Liver (tissue), 2 donors: ENCODE data around the gene MGST3.

Experiments
- MAX ChIP-seq: IDR thresholded peaks from 2 replicates; pipeline ENCODE4 v1.6.1; 2016; ENCODE audit warnings: antibody characterized with exemption
- TF ChIP-seq, protein P1 (sequence below): fragments of 150-350 bp; IDR thresholded peaks from 2 replicates; pipeline ENCODE4 v1.5.1; 2017; ENCODE audit warnings: improper control_type of control experiment, low read depth, low read length; ENCODE audit not compliant: missing input control
- donor health status: healthy.

DNA sequence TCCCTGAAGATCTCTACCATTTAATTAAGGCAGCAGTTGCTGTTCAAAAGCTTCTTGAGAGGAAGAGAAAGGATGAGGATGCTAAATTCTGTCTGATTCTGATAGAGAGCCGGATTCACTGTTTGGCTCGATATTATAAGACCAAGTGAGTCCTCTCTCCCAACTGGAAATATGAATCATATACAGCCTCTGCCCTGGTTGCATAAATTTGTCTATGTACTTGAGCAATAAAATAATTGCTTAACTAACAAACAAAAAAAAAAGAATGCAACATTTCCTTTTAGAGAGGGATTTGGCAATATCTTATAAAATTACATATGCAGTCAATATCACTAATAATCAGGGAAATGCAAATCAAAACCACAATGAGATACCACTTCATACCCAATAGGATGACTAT lies 40.5 kb downstream of the MGST3 start:
- TF ChIP-seq, protein P1, sequence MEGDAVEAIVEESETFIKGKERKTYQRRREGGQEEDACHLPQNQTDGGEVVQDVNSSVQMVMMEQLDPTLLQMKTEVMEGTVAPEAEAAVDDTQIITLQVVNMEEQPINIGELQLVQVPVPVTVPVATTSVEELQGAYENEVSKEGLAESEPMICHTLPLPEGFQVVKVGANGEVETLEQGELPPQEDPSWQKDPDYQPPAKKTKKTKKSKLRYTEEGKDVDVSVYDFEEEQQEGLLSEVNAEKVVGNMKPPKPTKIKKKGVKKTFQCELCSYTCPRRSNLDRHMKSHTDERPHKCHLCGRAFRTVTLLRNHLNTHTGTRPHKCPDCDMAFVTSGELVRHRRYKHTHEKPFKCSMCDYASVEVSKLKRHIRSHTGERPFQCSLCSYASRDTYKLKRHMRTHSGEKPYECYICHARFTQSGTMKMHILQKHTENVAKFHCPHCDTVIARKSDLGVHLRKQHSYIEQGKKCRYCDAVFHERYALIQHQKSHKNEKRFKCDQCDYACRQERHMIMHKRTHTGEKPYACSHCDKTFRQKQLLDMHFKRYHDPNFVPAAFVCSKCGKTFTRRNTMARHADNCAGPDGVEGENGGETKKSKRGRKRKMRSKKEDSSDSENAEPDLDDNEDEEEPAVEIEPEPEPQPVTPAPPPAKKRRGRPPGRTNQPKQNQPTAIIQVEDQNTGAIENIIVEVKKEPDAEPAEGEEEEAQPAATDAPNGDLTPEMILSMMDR: no peak
- no peak for TF ChIP-seq MAX
